Activated CD8-positive, alpha-beta memory T cell treated with anti-CD3 and anti-CD28 coated beads, Interleukin-2, amount 50 U/mL, for 24 hours (primary cell): Measurements from ENCODE around the gene LMNTD1.
"Not testable (repeated sequence)": the region's sequence is repeated elsewhere in the genome, so short reads cannot be mapped to it uniquely, and the experiment has no call there.

ENCODE experiments used
- DNase-seq: peaks from one replicate; pipeline ENCODE4 v3.0.0-alpha.2; 2020; ENCODE audit errors: extremely low read depth

LMNTD1 gene

GRCh38 chr12:25491396-25492325 lies 61.4 kb downstream of the LMNTD1 start:
- no peak for DNase-seq

GRCh38 chr12:25488956-25489870 lies 63.9 kb downstream of the LMNTD1 start:
- DNase-seq: not testable (repeated sequence)

- no peak for DNase-seq
These were observed 70.5 kb downstream of the LMNTD1 start for GRCh38 chr12:25482625-25483024.

- DNase-seq: no peak
These were observed 72.9 kb downstream of the LMNTD1 start for GRCh38 chr12:25480145-25480544.

- DNase-seq: no peak
These were observed 75.9 kb downstream of the LMNTD1 start for GRCh38 chr12:25477217-25477616.

- no peak for DNase-seq
These were observed 80.6 kb downstream of the LMNTD1 start for GRCh38 chr12:25472453-25472852.

GRCh38 chr12:25469861-25470260 lies 83.2 kb downstream of the LMNTD1 start:
- no peak for DNase-seq

- no peak for DNase-seq
These were observed 83.7 kb downstream of the LMNTD1 start for GRCh38 chr12:25469368-25469767.

- DNase-seq: no peak
These were observed 89.6 kb downstream of the LMNTD1 start for GRCh38 chr12:25463521-25463920.

- DNase-seq: no peak
These were observed 90.1 kb downstream of the LMNTD1 start for GRCh38 chr12:25463005-25463404.

- DNase-seq: no peak
These were observed 93.5 kb downstream of the LMNTD1 start for GRCh38 chr12:25459541-25459951.

- no peak for DNase-seq
These were observed 95.0 kb downstream of the LMNTD1 start for GRCh38 chr12:25458047-25458552.

GRCh38 chr12:25456474-25456873 lies 96.6 kb downstream of the LMNTD1 start:
- DNase-seq: no peak

GRCh38 chr12:25455696-25456095 lies 97.4 kb downstream of the LMNTD1 start:
- no peak for DNase-seq

GRCh38 chr12:25449007-25449406 lies 104.1 kb downstream of the LMNTD1 start:
- no peak for DNase-seq

GRCh38 chr12:25447046-25447445 lies 106.0 kb downstream of the LMNTD1 start:
- DNase-seq: no peak

- no peak for DNase-seq
These were observed 114.4 kb downstream of the LMNTD1 start for GRCh38 chr12:25438638-25439037.

- no peak for DNase-seq
These were observed 116.7 kb downstream of the LMNTD1 start for GRCh38 chr12:25436206-25437030.

- DNase-seq: no peak
These were observed 117.7 kb downstream of the LMNTD1 start for GRCh38 chr12:25435431-25435830.

- DNase-seq: no peak
These were observed 118.6 kb downstream of the LMNTD1 start for GRCh38 chr12:25434515-25434914.

GRCh38 chr12:25433581-25434325 lies 119.3 kb downstream of the LMNTD1 start:
- no peak for DNase-seq
